Spleen (tissue), 11 donors: ENCODE results near the gene PTPRA. TPM values are rescaled to one million over a fixed set of nuclear protein-coding genes. Genes with fewer than 3 reads are reported as not detected.
A peak's percentile ranks its signal among the peaks of the same experiment; 100 is the strongest.

Experiments used
- DNase-seq: peaks from one replicate; pipeline ENCODE4 v3.0.0-alpha.2; 2020
- H3K27ac ChIP-seq, 8 donors: fragments of 200-600 bp; sonication (generic) in 7 of 8; 1 replicate in 4 of 8; 2 replicates in 4 of 8; pipeline versions ENCODE4 v1.5.0 to v1.8.0; 2016 to 2021; ENCODE audit warnings: inconsistent platforms in 4 of 8, mild to moderate bottlenecking in 4 of 8, moderate library complexity in 1 of 8
- H3K27me3 ChIP-seq, 7 donors: fragments of 200-600 bp; sonication (generic) in 6 of 7; replicated peaks in 1 of 7; 1 replicate in 4 of 7; 2 replicates in 3 of 7; pipeline versions ENCODE4 v1.5.0 to v1.8.0; 2016 to 2021; ENCODE audit warnings: inconsistent platforms in 3 of 7, mild to moderate bottlenecking in 1 of 7
- H3K36me3 ChIP-seq, 6 donors: fragments of 200-600 bp; sonication (generic) in 5 of 6; 1 replicate in 4 of 6; 2 replicates in 2 of 6; pipeline versions ENCODE4 v1.5.0 to v1.8.0; 2016 to 2021; ENCODE audit warnings: inconsistent platforms in 2 of 6
- H3K4me1 ChIP-seq, 6 donors: fragments of 200-600 bp; sonication (generic) in 5 of 6; 1 replicate in 3 of 6; 2 replicates in 3 of 6; pipeline versions ENCODE4 v1.5.0 to v1.8.0; 2016 to 2021; ENCODE audit warnings: inconsistent platforms in 3 of 6
- H3K4me3 ChIP-seq, 8 donors: fragments of 200-600 bp; sonication (generic) in 7 of 8; 1 replicate in 4 of 8; 2 replicates in 4 of 8; pipeline versions ENCODE4 v1.5.0 to v1.8.0; 2016 to 2021; ENCODE audit warnings: inconsistent platforms in 4 of 8, mild to moderate bottlenecking in 4 of 8, moderate library complexity in 2 of 8
- H3K9me3 ChIP-seq, 8 donors: fragments of 200-600 bp; sonication (generic) in 7 of 8; 1 replicate in 4 of 8; 2 replicates in 4 of 8; pipeline versions ENCODE4 v1.5.0 to v1.8.0; 2016 to 2021; ENCODE audit warnings: inconsistent platforms in 4 of 8
- POLR2A ChIP-seq, 3 donors: fragments of 450-650 bp; IDR thresholded peaks; one replicate each; pipeline ENCODE4 v1.5.1; 2017; ENCODE audit warnings: antibody characterized with exemption in 3 of 3, mild to moderate bottlenecking in 1 of 3
- POLR2AphosphoS5 ChIP-seq, 3 donors: sonication (generic); formaldehyde crosslinking; IDR thresholded peaks; one replicate each; pipeline ENCODE4 v1.5.1; 2017; ENCODE audit warnings: antibody characterized with exemption in 3 of 3
- WGBS, 5 donors: extraction: QIAGEN DNeasy Blood & Tissue Kit in 3 of 5; methylation state at CpG; one replicate each; pipeline versions ENCODE4 v1.1.5 to v1.1.7; 2013 to 2018; 5-methylcytosine and 5-hydroxymethylcytosine counted together
- intact Hi-C: fragments of 100-400 bp; cut with DNase I; formaldehyde crosslinking; loops from one replicate; pipeline ENCODE4 v1.15.0; 2023; ENCODE audit warnings: low total_unique reads
- polyA plus RNA-seq, 3 donors: library from polyadenylated mRNA; stranded (reverse); fragments of 200-250 nt; gene quantifications; one replicate each; pipeline ENCODE4 v1.2.1, GENCODE V29; 2013
- total RNA-seq, 7 donors: library from RNA; depleted of rRNA in 3 of 7; stranded (reverse); fragments of >200 nt in 3 of 7; fragmentation: NEBNext Ultra II Directional in 4 of 7; extraction: Animal tissue kit (Norgen Biotek cat#: 25700) in 4 of 7; gene quantifications; one replicate each; pipeline versions ENCODE4 v1.1.0 to v1.2.1, GENCODE V29; 2016 to 2021
- TF ChIP-seq, protein P1 (sequence below), 11 experiments: fragments of 200-600 bp in 7 of 11; fragments of 450-650 bp in 4 of 11; sonication (generic) in 4 of 11; IDR thresholded peaks in 8 of 11; conservative IDR thresholded peaks in 3 of 11; 1 replicate in 7 of 11; 2 replicates in 4 of 11; pipeline versions ENCODE4 v1.4.0 to v1.8.0; 2016 to 2021; ENCODE audit warnings: antibody characterized with exemption in 11 of 11, inconsistent platforms in 4 of 11, mild to moderate bottlenecking in 1 of 11
- donor health status: healthy with polysubstance abuse.
- donor health status: DM: no; HTN: no; CAD: no; lungs with moderate emphysema.
- donor health status: DM: no; HTN: no; CAD: no.
- donor health status: Bipolar disorder and iron deficiency.
- donor health status: healthy.
- donor health status: DM: no; HTN: no; CAD: no.
- donor health status: DM: yes; HTN: yes; CAD: no.

PTPRA gene
- total and polyA plus RNA-seq, 10 donors = 15.3 to 65.5 (median 52.4) TPM

DNA sequence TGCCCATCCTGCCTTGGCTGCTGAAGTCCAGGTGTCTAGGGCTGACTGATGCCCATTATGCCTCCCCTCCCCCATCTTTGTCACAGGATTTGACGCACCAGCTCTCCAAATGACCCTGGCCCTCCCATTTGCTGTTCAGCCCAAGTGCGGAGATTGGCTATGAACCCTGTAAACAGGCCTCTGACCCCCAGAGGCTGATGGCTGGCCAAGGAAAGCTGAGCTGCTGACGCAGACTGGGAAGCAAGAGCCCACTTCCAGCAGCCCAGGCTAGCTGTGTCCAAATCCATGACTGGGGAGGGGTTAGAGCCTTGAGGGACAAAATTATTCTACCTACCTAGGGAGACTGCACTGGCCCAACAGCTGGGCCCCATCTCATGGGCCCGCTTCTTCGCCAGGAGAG, 169.3 kb downstream of the PTPRA start:
- peaks cover 0 to 43% (median 29%) of the 10 kb centered on the region in 6 donors for H3K36me3 ChIP-seq
- TF ChIP-seq POLR2AphosphoS5 (IDR thresholded peaks at IDR 0.05) (peak in 1 of 3 donors; percentile 30), POLR2A (IDR thresholded peaks at IDR 0.05) (no peak)
- TF ChIP-seq, protein P1, sequence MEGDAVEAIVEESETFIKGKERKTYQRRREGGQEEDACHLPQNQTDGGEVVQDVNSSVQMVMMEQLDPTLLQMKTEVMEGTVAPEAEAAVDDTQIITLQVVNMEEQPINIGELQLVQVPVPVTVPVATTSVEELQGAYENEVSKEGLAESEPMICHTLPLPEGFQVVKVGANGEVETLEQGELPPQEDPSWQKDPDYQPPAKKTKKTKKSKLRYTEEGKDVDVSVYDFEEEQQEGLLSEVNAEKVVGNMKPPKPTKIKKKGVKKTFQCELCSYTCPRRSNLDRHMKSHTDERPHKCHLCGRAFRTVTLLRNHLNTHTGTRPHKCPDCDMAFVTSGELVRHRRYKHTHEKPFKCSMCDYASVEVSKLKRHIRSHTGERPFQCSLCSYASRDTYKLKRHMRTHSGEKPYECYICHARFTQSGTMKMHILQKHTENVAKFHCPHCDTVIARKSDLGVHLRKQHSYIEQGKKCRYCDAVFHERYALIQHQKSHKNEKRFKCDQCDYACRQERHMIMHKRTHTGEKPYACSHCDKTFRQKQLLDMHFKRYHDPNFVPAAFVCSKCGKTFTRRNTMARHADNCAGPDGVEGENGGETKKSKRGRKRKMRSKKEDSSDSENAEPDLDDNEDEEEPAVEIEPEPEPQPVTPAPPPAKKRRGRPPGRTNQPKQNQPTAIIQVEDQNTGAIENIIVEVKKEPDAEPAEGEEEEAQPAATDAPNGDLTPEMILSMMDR (IDR thresholded peaks at IDR 0.05 in 8 of 11, conservative IDR thresholded peaks at IDR 0.05 in 3 of 11) = no peak
- DNase-seq = peak; percentile 45
- H3K4me3 ChIP-seq = no peak overlapping the region
- no peaks in the 10 kb centered on the region for H3K27me3 ChIP-seq
- peak overlapping the region in 4 of 8 donors; percentile 16 to 59 (median 46) for H3K27ac ChIP-seq
- intact Hi-C loops = no loop called here
- no peaks in the 10 kb centered on the region for H3K9me3 ChIP-seq
- H3K4me1 ChIP-seq = peaks cover 7 to 29% (median 22%) of the 10 kb centered on the region in 6 donors
- WGBS, 5 donors = 88 to 96% (median 94%) methylated on average over 4 to 5 of the region's 5 CpGs

DNA sequence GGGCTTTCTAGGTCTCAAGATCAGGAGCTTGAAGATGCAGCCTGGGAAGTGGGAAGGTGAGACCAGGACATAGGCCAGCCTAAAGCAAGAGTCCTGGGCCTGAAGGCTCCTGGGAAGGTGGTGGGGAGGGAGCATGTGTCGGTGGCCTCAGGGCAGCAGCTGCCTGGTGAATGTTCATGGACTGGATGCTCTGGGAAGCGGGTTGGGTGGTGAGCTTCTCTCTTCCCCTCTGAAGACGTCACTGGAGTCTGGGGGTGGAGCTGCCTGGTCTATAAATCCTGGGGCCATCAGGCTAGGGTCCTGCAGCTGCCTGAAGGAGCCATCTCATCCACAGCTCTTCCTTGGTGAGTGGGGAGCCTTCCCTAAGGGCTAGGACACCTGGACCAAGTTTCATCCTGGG, 170.0 kb downstream of the PTPRA start, which contains the start of gene GNRH2:
Gene GNRH2, plus strand, starts transcription at position 301 of the 400 bp plus-strand sequence. CDS start 793 bp downstream, outside the sequence.
- no peak for DNase-seq
- H3K27ac ChIP-seq = peak within 1 kb of the TSS in 4 of 8 donors; percentile 16 to 97 (median 46)
- intact Hi-C loops = no loop called here
- no peaks in the 10 kb centered on the region for H3K9me3 ChIP-seq
- H3K27me3 ChIP-seq = no peaks in the 10 kb centered on the region
- peaks cover 0 to 43% (median 27%) of the 10 kb centered on the region in 6 donors for H3K36me3 ChIP-seq
- H3K4me3 ChIP-seq = no peak within 1 kb of the TSS
- TF ChIP-seq POLR2A (IDR thresholded peaks at IDR 0.05) = no peak
- no peak for TF ChIP-seq POLR2AphosphoS5 (IDR thresholded peaks at IDR 0.05)
- TF ChIP-seq, protein P1 (IDR thresholded peaks at IDR 0.05 in 8 of 11, conservative IDR thresholded peaks at IDR 0.05 in 3 of 11) = no peak
- peaks cover 7 to 33% (median 25%) of the 10 kb centered on the region in 6 donors for H3K4me1 ChIP-seq
- 76 to 89% (median 83%) methylated on average over 2 to 3 of the region's 3 CpGs for WGBS, 5 donors

GRCh38 chr20:3044336-3044965, 171.2 kb downstream of the PTPRA start:
- no peaks in the 10 kb centered on the region for H3K27me3 ChIP-seq
- H3K4me1 ChIP-seq = peaks cover 7 to 33% (median 25%) of the 10 kb centered on the region in 6 donors
- H3K36me3 ChIP-seq = peaks cover 0 to 43% (median 25%) of the 10 kb centered on the region in 6 donors
- no peaks in the 10 kb centered on the region for H3K9me3 ChIP-seq
- H3K4me3 ChIP-seq = peak overlapping the region in 1 of 8 donors; percentile 99
- intact Hi-C loops = no loop called here
- peak; percentile 78 for DNase-seq
- WGBS, 5 donors = 89 to 100% (median 92%) methylated on average over 2 to 8 of the region's 8 CpGs
- H3K27ac ChIP-seq = peak overlapping the region in 3 of 8 donors; percentile 85 to 97 (median 95)
- no peak for TF ChIP-seq POLR2A (IDR thresholded peaks at IDR 0.05)
- TF ChIP-seq POLR2AphosphoS5 (IDR thresholded peaks at IDR 0.05) = peak in 2 of 3 donors; percentile 15 to 48
- TF ChIP-seq, protein P1 (IDR thresholded peaks at IDR 0.05 in 8 of 11, conservative IDR thresholded peaks at IDR 0.05 in 3 of 11) = no peak
